Measurements from ENCODE around the gene SLC22A4. TPM values are rescaled to one million over a fixed set of nuclear protein-coding genes. Genes with fewer than 3 reads are reported as not detected.

SLC22A4 gene
- total RNA-seq, 2 experiments from 2014 or later, result 0.10 to 0.28 TPM

- POLR2A ChIA-PET, result interaction anchor here (0.8 to 1.3 kb wide), 4 partner anchors 76 to 202 kb away, joined by 3 to 5 read pairs (median 3); partner anchors contain the start of genes IRF1 and SLC22A5
- CTCF ChIA-PET, result interaction anchor here (0.8 to 2.7 kb wide), 9 partner anchors 9 to 213 kb away, joined by 3 to 13 read pairs (median 4); partner anchors contain the start of gene SLC22A5
- Mint-ChIP-seq H3K4me1 (peaks cover 30% of the 10 kb centered on the region), H3K27me3 (peaks cover 5% of the 10 kb centered on the region), H3K27ac (no peak overlapping the region), H3K9me3 (no peaks in the 10 kb centered on the region), H3K4me3 (peak overlapping the region; percentile 87), H3K36me3 (ENCODE audit: low read depth) (no peaks in the 10 kb centered on the region)
- DNase-seq, result peak; percentile 56
These were observed 865 bp upstream of the SLC22A4 start for GRCh38 chr5:132293066-132293991.

- H3K9me3 Mint-ChIP-seq, result no peaks in the 10 kb centered on the region
- H3K4me3 Mint-ChIP-seq, result peak overlapping the region; percentile 87
- POLR2A ChIA-PET, result interaction anchor here (0.8 to 1.2 kb wide), 2 partner anchors 9 to 74 kb away, joined by 3 read pairs; partner anchors contain the start of gene SLC22A5
- CTCF ChIA-PET, result interaction anchor here (1.4 to 1.5 kb wide), 3 partner anchors 8 to 29 kb away, joined by 4 to 5 read pairs (median 4); no protein-coding TSS in a partner anchor
- peaks cover 5% of the 10 kb centered on the region for H3K27me3 Mint-ChIP-seq
- H3K27ac Mint-ChIP-seq, result peak overlapping the region; percentile 67
- DNase-seq, result peak; percentile 76
- H3K4me1 Mint-ChIP-seq, result peaks cover 31% of the 10 kb centered on the region
- no peaks in the 10 kb centered on the region for H3K36me3 Mint-ChIP-seq (ENCODE audit: low read depth)
These were observed 722 bp downstream of the SLC22A4 start for GRCh38 chr5:132294728-132295504.

- H3K27ac Mint-ChIP-seq, result peak overlapping the region; percentile 67
- CTCF ChIA-PET, result no interaction called here
- peak overlapping the region; percentile 87 for H3K4me3 Mint-ChIP-seq
- H3K9me3 Mint-ChIP-seq, result no peaks in the 10 kb centered on the region
- no peak for DNase-seq
- POLR2A ChIA-PET, result interaction anchor here (1.0 to 1.1 kb wide), 2 partner anchors 70 to 195 kb away, joined by 3 to 4 read pairs; partner anchors contain the start of gene IRF1
- H3K27me3 Mint-ChIP-seq, result peaks cover 3% of the 10 kb centered on the region
- H3K36me3 Mint-ChIP-seq (ENCODE audit: low read depth), result no peaks in the 10 kb centered on the region
- H3K4me1 Mint-ChIP-seq, result peaks cover 30% of the 10 kb centered on the region
These were observed 1.6 kb downstream of the SLC22A4 start for GRCh38 chr5:132295505-132296411.

- Mint-ChIP-seq H3K4me3 (no peak overlapping the region), H3K27me3 (peaks cover 3% of the 10 kb centered on the region), H3K9me3 (no peaks in the 10 kb centered on the region), H3K36me3 (ENCODE audit: low read depth) (no peaks in the 10 kb centered on the region), H3K4me1 (peaks cover 30% of the 10 kb centered on the region), H3K27ac (no peak overlapping the region)
- no peak for DNase-seq
- ChIA-PET POLR2A (interaction anchor here (1.0 to 1.1 kb wide), 2 partner anchors 69 to 194 kb away, joined by 3 to 4 read pairs; partner anchors contain the start of gene IRF1), CTCF (interaction anchor here (1.5 kb wide), 1 partner anchor 73 kb away, joined by 3 read pairs; the partner anchor contains the start of gene SLC22A5)
These were observed 2.3 kb downstream of the SLC22A4 start for GRCh38 chr5:132296412-132297016.

- H3K36me3 Mint-ChIP-seq (ENCODE audit: low read depth), result no peaks in the 10 kb centered on the region
- CTCF ChIA-PET, result interaction anchor here (1.5 kb wide), 1 partner anchor 72 kb away, joined by 3 read pairs; the partner anchor contains the start of gene SLC22A5
These were observed 3.2 kb downstream of the SLC22A4 start for GRCh38 chr5:132297211-132297940.

GRCh38 chr5:132298298-132299212 lies 4.4 kb downstream of the SLC22A4 start:
- CTCF ChIA-PET, result no interaction called here

More at GRCh38 chr5:132297211-132297940, 3.2 kb downstream of the SLC22A4 start:
- Mint-ChIP-seq H3K27me3 (peaks cover 3% of the 10 kb centered on the region), H3K9me3 (no peaks in the 10 kb centered on the region), H3K4me3 (no peak overlapping the region), H3K27ac (no peak overlapping the region), H3K4me1 (peaks cover 30% of the 10 kb centered on the region)
- POLR2A ChIA-PET, result no interaction called here
- no peak for DNase-seq

GRCh38 chr5:132299917-132300316 lies 5.7 kb downstream of the SLC22A4 start:
- POLR2A ChIA-PET, result no interaction called here
- H3K27me3 Mint-ChIP-seq, result no peaks in the 10 kb centered on the region
- H3K36me3 Mint-ChIP-seq (ENCODE audit: low read depth), result no peaks in the 10 kb centered on the region
- no peak for DNase-seq
- H3K4me1 Mint-ChIP-seq, result peaks cover 20% of the 10 kb centered on the region
- H3K4me3 Mint-ChIP-seq, result no peak overlapping the region
- H3K27ac Mint-ChIP-seq, result no peak overlapping the region
- no peaks in the 10 kb centered on the region for H3K9me3 Mint-ChIP-seq
- CTCF ChIA-PET, result no interaction called here

More at GRCh38 chr5:132298298-132299212, 4.4 kb downstream of the SLC22A4 start:
- POLR2A ChIA-PET, result no interaction called here
- Mint-ChIP-seq H3K4me1 (peaks cover 25% of the 10 kb centered on the region), H3K36me3 (ENCODE audit: low read depth) (no peaks in the 10 kb centered on the region), H3K27me3 (no peaks in the 10 kb centered on the region), H3K9me3 (no peaks in the 10 kb centered on the region), H3K4me3 (no peak overlapping the region), H3K27ac (no peak overlapping the region)
- no peak for DNase-seq

GRCh38 chr5:132300577-132301343 lies 6.6 kb downstream of the SLC22A4 start:
- no peak for DNase-seq
- Mint-ChIP-seq H3K4me1 (peaks cover 12% of the 10 kb centered on the region), H3K27ac (no peak overlapping the region), H3K27me3 (peaks cover 2% of the 10 kb centered on the region), H3K4me3 (no peak overlapping the region), H3K9me3 (no peaks in the 10 kb centered on the region), H3K36me3 (ENCODE audit: low read depth) (no peaks in the 10 kb centered on the region)
- POLR2A ChIA-PET, result no interaction called here
- CTCF ChIA-PET, result no interaction called here

- no peaks in the 10 kb centered on the region for H3K9me3 Mint-ChIP-seq
- CTCF ChIA-PET, result no interaction called here
- H3K27ac Mint-ChIP-seq, result no peak overlapping the region
- POLR2A ChIA-PET, result no interaction called here
- peaks cover 7% of the 10 kb centered on the region for H3K4me1 Mint-ChIP-seq
- no peak for DNase-seq
- H3K36me3 Mint-ChIP-seq (ENCODE audit: low read depth), result no peaks in the 10 kb centered on the region
- peaks cover 2% of the 10 kb centered on the region for H3K27me3 Mint-ChIP-seq
- H3K4me3 Mint-ChIP-seq, result no peak overlapping the region
These were observed 7.4 kb downstream of the SLC22A4 start for GRCh38 chr5:132301344-132302271.
